HCT116 (cell line): ENCODE measurements around the gene IDH3G. TPM values are rescaled to one million over a fixed set of nuclear protein-coding genes. Genes with fewer than 3 reads are reported as not detected.

ENCODE experiments used
- ATAC-seq: fragments of 200-7000 bp; cut with Tn5 transposase; 2 replicates; pipeline ENCODE4 v1.9.1; 2020; ENCODE audit warnings: mild to moderate bottlenecking, moderate library complexity
- BruUV-seq: library from RNA; stranded (reverse); fragments of 400-500 nt; replicated peaks from 2 replicates; lab custom pipeline; 2021; lab: Mats Ljungman, UMichigan
- CTCF ChIA-PET: fragments of 300-600 bp; sonication (Branson Sonifier 250); formaldehyde crosslinking; loops from one replicate; lab custom pipeline; 2021; ENCODE audit warnings: antibody characterized with exemption; lab: Charles Lee
- POLR2A ChIA-PET: fragments of 300-600, 350-600 bp; sonication (Branson Sonifier 250); formaldehyde crosslinking; loops from one replicate; lab custom pipeline; 2021; ENCODE audit warnings: antibody characterized with exemption; lab: Charles Lee
- RAD21 ChIA-PET, 2 experiments: fragments of 300-600 bp; sonication (Branson Sonifier 250); formaldehyde crosslinking; loops; one replicate each; lab custom pipeline; 2023; ENCODE audit warnings: low total read pairs in 2 of 2; ENCODE audit not compliant: uncharacterized antibody in 2 of 2, unreplicated experiment in 2 of 2, low non-redundant PET in 1 of 2; lab: Charles Lee
- DNase-seq: peaks from one replicate; pipeline ENCODE4 v3.0.0-alpha.2; 2010; ENCODE audit warnings: low read depth, low spot score
- H2AFZ ChIP-seq: fragments of 200-600 bp; shearing (Covaris generic), sonication (generic); 2 replicates; pipeline ENCODE4 v1.6.1; 2017; ENCODE audit warnings: low read depth, mixed run types, mixed read lengths, antibody characterized with exemption, low read length; ENCODE audit not compliant: poor library complexity, severe bottlenecking
- H3K27ac ChIP-seq: 2 replicates; pipeline ENCODE4 v1.5.1; 2012; ENCODE audit warnings: low read depth, low read length
- H3K27me3 ChIP-seq: fragments of 200-600 bp; sonication (generic); 2 replicates; pipeline ENCODE4 v1.6.1; 2016; ENCODE audit warnings: mixed run types, low read length, mixed read lengths; ENCODE audit not compliant: insufficient read depth
- H3K36me3 ChIP-seq, 2 experiments: fragments of 200-500 bp in 1 of 2; fragments of 200-600 bp in 1 of 2; sonication (Bioruptor generic) in 1 of 2; sonication (generic) in 1 of 2; 2 replicates each; pipeline versions ENCODE4 v1.5.1 to v1.6.1; 2014 to 2016; ENCODE audit warnings: low read length in 2 of 2, inconsistent platforms in 1 of 2, mixed read lengths in 1 of 2, mixed run types in 1 of 2; ENCODE audit not compliant: insufficient read depth in 2 of 2, control insufficient read depth in 1 of 2
- H3K4me1 ChIP-seq, 2 experiments: fragments of 200-600 bp in 1 of 2; sonication (generic) in 1 of 2; 2 replicates each; pipeline versions ENCODE4 v1.5.1 to v1.6.1; 2012 to 2017; ENCODE audit warnings: low read length in 2 of 2, inconsistent platforms in 1 of 2, mild to moderate bottlenecking in 1 of 2, mixed read lengths in 1 of 2, mixed run types in 1 of 2, moderate library complexity in 1 of 2; ENCODE audit not compliant: insufficient read depth in 2 of 2, control insufficient read depth in 1 of 2
- H3K4me2 ChIP-seq: fragments of 200-600 bp; sonication (generic); 2 replicates; pipeline ENCODE4 v1.6.1; 2017; ENCODE audit warnings: mixed run types, low read length, mixed read lengths
- H3K4me3 ChIP-seq, 2 experiments: fragments of 200-600 bp in 1 of 2; sonication (generic) in 1 of 2; replicated peaks in 1 of 2; 2 replicates each; pipeline ENCODE4 v1.5.1; 2011 to 2016; ENCODE audit warnings: low read length in 2 of 2, control low read depth in 1 of 2, low read depth in 1 of 2, mild to moderate bottlenecking in 1 of 2, mixed read lengths in 1 of 2, mixed run types in 1 of 2
- H3K79me2 ChIP-seq: fragments of 200-600 bp; sonication (generic); 2 replicates; pipeline ENCODE4 v1.6.1; 2017; ENCODE audit warnings: mild to moderate bottlenecking, mixed run types, low read length, moderate library complexity, mixed read lengths; ENCODE audit not compliant: insufficient read depth
- H3K9ac ChIP-seq: fragments of 200-600 bp; sonication (generic); 2 replicates; pipeline ENCODE4 v1.6.1; 2016; ENCODE audit warnings: low read length, mixed read lengths
- H3K9me2 ChIP-seq: fragments of 200-600 bp; sonication (generic), shearing (Covaris generic); 2 replicates; pipeline ENCODE4 v1.6.1; 2017; ENCODE audit warnings: mixed run types, mild to moderate bottlenecking, moderate library complexity; ENCODE audit not compliant: insufficient read depth
- H3K9me3 ChIP-seq, 2 experiments: fragments of 200-500 bp in 1 of 2; fragments of 200-600 bp in 1 of 2; sonication (Bioruptor generic) in 1 of 2; sonication (generic) in 1 of 2; 2 replicates each; pipeline ENCODE4 v1.6.1; 2014 to 2017; ENCODE audit warnings: low read length in 2 of 2, mixed read lengths in 2 of 2, inconsistent platforms in 1 of 2, low read depth in 1 of 2, mild to moderate bottlenecking in 1 of 2, mixed run types in 1 of 2, moderate library complexity in 1 of 2; ENCODE audit not compliant: control insufficient read depth in 1 of 2, insufficient read depth in 1 of 2
- H4K20me1 ChIP-seq: fragments of 200-600 bp; sonication (generic), shearing (Covaris generic); 2 replicates; pipeline ENCODE4 v1.6.1; 2017; ENCODE audit warnings: mixed run types, mild to moderate bottlenecking, moderate library complexity; ENCODE audit not compliant: insufficient read depth
- EGR1 ChIP-seq: IDR thresholded peaks from 2 replicates; pipeline ENCODE4 v1.6.1; 2012; ENCODE audit warnings: low read depth
- EZH2 ChIP-seq: fragments of 200-600 bp; sonication (generic); IDR thresholded peaks from 2 replicates; pipeline ENCODE4 v1.6.1; 2017; ENCODE audit warnings: antibody characterized with exemption, mixed run types
- EZH2phosphoT487 ChIP-seq: fragments of 200-600 bp; IDR thresholded peaks from 2 replicates; pipeline ENCODE4 v1.6.1; 2018; ENCODE audit warnings: antibody characterized with exemption, borderline replicate concordance
- FOSL1 ChIP-seq: IDR thresholded peaks from 2 replicates; pipeline ENCODE4 v1.6.1; 2012; ENCODE audit warnings: low read depth
- POLR2A ChIP-seq: IDR thresholded peaks from 2 replicates; pipeline ENCODE4 v1.7.0; 2011; ENCODE audit warnings: borderline replicate concordance; ENCODE audit not compliant: insufficient read depth, insufficient read length; ENCODE audit errors: extremely low read depth
- POLR2AphosphoS5 ChIP-seq: IDR thresholded peaks from 2 replicates; pipeline ENCODE4 v1.6.1; 2011; ENCODE audit warnings: mild to moderate bottlenecking, low read depth, low read length, moderate library complexity
- SP1 ChIP-seq: IDR thresholded peaks from 2 replicates; pipeline ENCODE4 v1.6.1; 2012; ENCODE audit warnings: low read depth
- YY1 ChIP-seq: IDR thresholded peaks from 2 replicates; pipeline ENCODE4 v1.6.1; 2011; ENCODE audit warnings: low read length, low read depth, moderate library complexity, mild to moderate bottlenecking; ENCODE audit not compliant: insufficient replicate concordance; ENCODE audit errors: extremely low read depth
- ZFX ChIP-seq: fragments of 450-650 bp; IDR thresholded peaks from 2 replicates; pipeline ENCODE4 v1.6.1; 2017
- ZNF274 ChIP-seq: fragments of 200-500 bp; sonication (Bioruptor generic); IDR thresholded peaks from 2 replicates; pipeline ENCODE4 v1.6.1; 2014; ENCODE audit warnings: mild to moderate bottlenecking, low read depth, low read length, inconsistent platforms
- intact Hi-C: fragments of 100-400 bp; cut with micrococcal nuclease; formaldehyde crosslinking; loops from 2 replicates; pipeline ENCODE4 v1.10.0; 2022
- total RNA-seq: library from RNA; stranded (reverse); gene quantifications from one replicate; pipeline ENCODE4 v1.2.1, GENCODE V29; 2021; ENCODE audit not compliant: unreplicated experiment

Gene IDH3G
- total RNA-seq, 1 experiment from 2014 or later, result 49.7 TPM

DNA sequence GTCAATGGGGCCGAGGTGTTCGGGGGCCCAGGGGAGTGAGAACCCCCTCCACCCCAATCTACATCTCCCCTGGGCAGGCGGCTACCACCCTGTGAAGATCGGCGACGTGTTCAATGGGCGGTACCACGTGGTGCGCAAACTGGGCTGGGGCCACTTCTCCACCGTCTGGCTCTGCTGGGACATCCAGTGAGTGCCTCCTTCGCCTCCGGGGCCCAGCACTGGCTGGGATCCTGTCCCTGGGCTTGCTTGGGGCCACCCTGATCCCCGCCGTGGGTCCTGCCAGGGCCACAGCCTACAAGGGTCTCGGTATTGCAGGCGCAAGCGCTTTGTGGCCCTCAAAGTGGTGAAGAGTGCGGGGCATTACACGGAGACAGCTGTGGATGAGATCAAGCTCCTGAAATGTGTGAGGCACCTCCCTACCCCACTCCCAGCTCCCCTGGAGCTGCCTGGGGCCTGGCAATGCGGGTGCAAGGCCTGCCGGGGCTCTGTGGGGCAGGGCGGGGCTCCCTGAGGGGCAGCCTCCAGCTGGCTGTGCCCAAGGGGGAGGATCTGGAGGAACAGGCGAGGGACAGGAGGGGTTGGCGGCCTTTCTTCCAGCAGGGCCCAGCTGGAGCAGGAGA lies 12.6 kb downstream of the IDH3G start:
- no peak overlapping the region for H3K9ac ChIP-seq
- no peaks in the 10 kb centered on the region for H3K27me3 ChIP-seq
- H4K20me1 ChIP-seq, result no peaks in the 10 kb centered on the region
- H3K9me3 ChIP-seq, result no peaks in the 10 kb centered on the region
- no peaks in the 10 kb centered on the region for H3K79me2 ChIP-seq
- no peak overlapping the region for H3K4me3 ChIP-seq
- intact Hi-C loops, result no loop called here
- no TSS peak for BruUV-seq
- no peak for DNase-seq
- ChIA-PET POLR2A (no interaction called here), RAD21 (no interaction called here), CTCF (no interaction called here)
- no peak overlapping the region for H3K27ac ChIP-seq
- no peak overlapping the region for H3K4me2 ChIP-seq
- H3K9me2 ChIP-seq, result no peaks in the 10 kb centered on the region
- no peak overlapping the region for H2AFZ ChIP-seq
- H3K4me1 ChIP-seq, result peaks cover 0 to 6% of the 10 kb centered on the region in 2 experiments; a peak in 1 of 4 replicates
- H3K36me3 ChIP-seq, result no peaks in the 10 kb centered on the region
- 0 out of 2 replicates have a peak, but pooled peaks have one; percentile 9 for ATAC-seq
- TF ChIP-seq FOSL1 (no peak), ZFX (0 out of 2 replicates have a peak, but pooled peaks have one; percentile 3), EGR1 (no peak)

DNA sequence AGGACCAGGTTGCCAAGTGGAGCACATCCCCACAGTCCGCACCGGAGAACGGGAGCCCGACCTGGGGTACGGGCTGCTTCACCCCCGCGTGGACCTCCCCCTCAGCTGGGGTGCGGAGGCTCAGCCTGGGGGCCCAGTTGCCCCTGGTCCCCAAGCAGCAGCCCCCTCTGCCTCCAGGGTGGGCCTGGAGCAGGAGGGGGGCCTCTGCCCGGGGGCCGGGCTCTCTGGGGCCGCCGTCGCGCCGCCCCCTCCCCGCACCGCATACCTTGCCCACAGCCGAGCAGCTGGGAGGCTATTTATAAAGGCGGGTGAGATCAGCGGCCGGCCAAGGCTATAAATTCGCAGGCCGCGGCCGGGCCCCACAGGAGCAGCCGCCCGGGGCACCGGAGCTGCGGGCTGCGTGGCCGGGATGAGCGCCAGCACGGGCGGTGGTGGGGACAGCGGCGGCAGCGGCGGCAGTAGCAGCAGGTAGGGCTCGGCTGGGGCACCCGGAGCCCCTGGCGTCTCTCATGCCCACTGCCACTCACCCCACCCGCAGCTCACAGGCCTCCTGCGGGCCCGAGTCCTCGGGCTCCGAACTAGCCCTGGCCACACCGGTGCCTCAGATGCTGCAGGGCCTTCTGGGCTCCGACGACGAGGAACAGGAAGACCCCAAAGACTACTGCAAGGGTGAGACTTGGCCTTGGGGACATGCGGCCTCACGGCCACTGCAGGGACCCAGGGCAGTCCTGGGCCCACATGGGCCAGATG lies 13.3 kb downstream of the IDH3G start, which contains the start of gene SRPK3:
SRPK3 (plus strand) TSS at position 364 of the 750 bp plus-strand sequence; CDS start at position 410, 46 bp downstream.
- intact Hi-C loops, result no loop called here
- ChIA-PET POLR2A (no interaction called here), RAD21 (no interaction called here), CTCF (no interaction called here)
- no peak for TF ChIP-seq SP1
- no peak for TF ChIP-seq EZH2
- TF ChIP-seq ZNF274, result no peak
- 0 out of 2 replicates have a peak, but pooled peaks have one; percentile 7 for TF ChIP-seq POLR2AphosphoS5
- TF ChIP-seq YY1, result no peak
- TF ChIP-seq POLR2A, result no peak
- TF ChIP-seq ZFX, result 0 out of 2 replicates have a peak, but pooled peaks have one; percentile 13
- no peak for TF ChIP-seq EZH2phosphoT487
- Histone ChIP-seq H3K4me2 (no peak within 1 kb of the TSS), H3K27ac (no peak within 1 kb of the TSS), H3K4me3 (no peak within 1 kb of the TSS), H2AFZ (no peak within 1 kb of the TSS), H3K9ac (no peak within 1 kb of the TSS), H3K27me3 (no peaks in the 10 kb centered on the region), H3K4me1 (peaks cover 0 to 6% of the 10 kb centered on the region in 2 experiments; a peak in 1 of 4 replicates), H3K79me2 (no peaks in the 10 kb centered on the region), H4K20me1 (no peaks in the 10 kb centered on the region), H3K9me3 (no peaks in the 10 kb centered on the region), H3K36me3 (no peaks in the 10 kb centered on the region), H3K9me2 (no peaks in the 10 kb centered on the region)
- DNase-seq (no peak), ATAC-seq (no peak)
- no TSS peak for BruUV-seq
